ENCODE results near the gene MRPS25.

MRPS25 gene

DNA sequence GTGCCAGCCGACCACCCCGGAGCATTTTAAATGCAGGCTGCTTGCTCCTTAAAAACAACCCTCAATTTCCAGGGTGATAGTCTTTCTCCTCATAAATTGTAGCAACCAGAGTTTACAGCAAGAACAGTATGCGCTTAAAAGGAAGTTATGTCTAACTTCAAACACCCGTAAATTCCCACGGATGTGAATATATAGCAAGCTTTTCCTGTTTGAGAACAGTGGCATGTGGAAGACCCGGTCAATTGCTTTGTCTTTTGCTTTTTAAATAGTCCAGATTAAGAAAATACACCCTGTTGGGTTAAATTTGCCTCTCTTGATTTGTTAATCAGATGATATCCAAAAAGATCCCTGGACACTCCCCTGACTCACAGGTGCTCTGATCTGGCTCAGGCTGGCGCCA is 20.8 kb downstream of the MRPS25 start:
- no peak for TF ChIP-seq EZH2phosphoT487 (IDR thresholded peaks at IDR 0.05; ENCODE audit: low read depth)
- TF ChIP-seq, protein P1, sequence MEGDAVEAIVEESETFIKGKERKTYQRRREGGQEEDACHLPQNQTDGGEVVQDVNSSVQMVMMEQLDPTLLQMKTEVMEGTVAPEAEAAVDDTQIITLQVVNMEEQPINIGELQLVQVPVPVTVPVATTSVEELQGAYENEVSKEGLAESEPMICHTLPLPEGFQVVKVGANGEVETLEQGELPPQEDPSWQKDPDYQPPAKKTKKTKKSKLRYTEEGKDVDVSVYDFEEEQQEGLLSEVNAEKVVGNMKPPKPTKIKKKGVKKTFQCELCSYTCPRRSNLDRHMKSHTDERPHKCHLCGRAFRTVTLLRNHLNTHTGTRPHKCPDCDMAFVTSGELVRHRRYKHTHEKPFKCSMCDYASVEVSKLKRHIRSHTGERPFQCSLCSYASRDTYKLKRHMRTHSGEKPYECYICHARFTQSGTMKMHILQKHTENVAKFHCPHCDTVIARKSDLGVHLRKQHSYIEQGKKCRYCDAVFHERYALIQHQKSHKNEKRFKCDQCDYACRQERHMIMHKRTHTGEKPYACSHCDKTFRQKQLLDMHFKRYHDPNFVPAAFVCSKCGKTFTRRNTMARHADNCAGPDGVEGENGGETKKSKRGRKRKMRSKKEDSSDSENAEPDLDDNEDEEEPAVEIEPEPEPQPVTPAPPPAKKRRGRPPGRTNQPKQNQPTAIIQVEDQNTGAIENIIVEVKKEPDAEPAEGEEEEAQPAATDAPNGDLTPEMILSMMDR (IDR thresholded peaks at IDR 0.05; ENCODE audit: low read depth, low read length): no peak
- Histone ChIP-seq H3K27ac (ENCODE audit: low read length) (no peak overlapping the region), H3K4me3 (ENCODE audit: low read length) (no peak overlapping the region), H3K9me3 (ENCODE audit: insufficient read depth, low read length) (no peaks in the 10 kb centered on the region), H3K36me3 (replicated peaks; ENCODE audit: low read depth, low read length) (peaks cover 90% of the 10 kb centered on the region), H3K4me2 (ENCODE audit: low read length) (no peak overlapping the region), H2AFZ (ENCODE audit: low read depth, low read length) (no peak overlapping the region), H3K9ac (ENCODE audit: low read length) (no peak overlapping the region), H3K27me3 (ENCODE audit: low read depth, low read length) (no peaks in the 10 kb centered on the region), H3K79me2 (ENCODE audit: low read length) (peaks cover 9% of the 10 kb centered on the region), H3K4me1 (ENCODE audit: low read length) (peaks cover 1% of the 10 kb centered on the region; the same call in 1 of the 2 replicates), H4K20me1 (ENCODE audit: insufficient read depth, low read length) (peaks cover 6% of the 10 kb centered on the region; the same call in 1 of the 2 replicates)

DNA sequence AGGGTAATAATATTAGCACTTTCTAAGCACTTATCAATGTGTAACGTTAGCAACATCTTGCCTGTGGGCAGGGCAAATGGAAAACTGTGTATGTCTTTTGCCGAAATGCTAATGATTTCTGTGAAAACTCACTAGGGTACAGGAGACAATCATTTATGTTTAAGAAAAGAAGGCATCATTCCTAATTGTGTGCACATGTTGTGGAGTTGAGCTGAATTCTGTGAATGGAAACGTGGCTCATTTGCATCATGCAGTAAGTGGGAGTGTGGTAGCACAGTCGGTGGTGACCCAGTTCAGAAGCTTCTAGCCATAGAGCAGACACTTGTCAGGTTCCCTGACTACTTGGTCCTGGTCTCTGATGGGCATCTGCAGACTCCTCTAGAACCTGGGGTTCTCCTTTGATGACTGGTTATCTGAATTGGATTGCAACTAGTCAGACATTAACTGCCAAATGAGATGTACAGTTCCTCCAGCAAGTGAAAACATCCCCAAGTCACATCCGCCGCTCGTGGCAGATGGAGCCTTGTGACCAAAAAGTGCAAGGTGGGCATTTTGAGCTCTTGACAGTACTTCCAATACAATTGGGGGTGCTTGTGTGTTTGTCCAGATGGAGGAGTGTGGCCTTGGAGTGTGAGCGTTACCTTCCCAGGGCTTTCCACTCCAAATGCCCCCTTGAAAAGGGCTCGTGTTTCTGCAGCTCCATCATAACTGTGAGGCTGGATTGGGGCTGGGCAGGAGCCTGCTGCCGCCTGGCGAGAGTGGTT is 21.5 kb downstream of the MRPS25 start:
- Histone ChIP-seq H2AFZ (ENCODE audit: low read depth, low read length) (no peak overlapping the region), H4K20me1 (ENCODE audit: insufficient read depth, low read length) (0 out of 2 replicates have a peak, but pooled peaks cover 3% of the 10 kb centered on the region), H3K27ac (ENCODE audit: low read length) (no peak overlapping the region), H3K27me3 (ENCODE audit: low read depth, low read length) (no peaks in the 10 kb centered on the region), H3K9ac (ENCODE audit: low read length) (no peak overlapping the region), H3K79me2 (ENCODE audit: low read length) (0 out of 2 replicates have a peak, but pooled peaks cover 1% of the 10 kb centered on the region), H3K36me3 (replicated peaks; ENCODE audit: low read depth, low read length) (peaks cover 89% of the 10 kb centered on the region), H3K4me3 (ENCODE audit: low read length) (no peak overlapping the region), H3K4me1 (ENCODE audit: low read length) (no peaks in the 10 kb centered on the region), H3K4me2 (ENCODE audit: low read length) (no peak overlapping the region), H3K9me3 (ENCODE audit: insufficient read depth, low read length) (no peaks in the 10 kb centered on the region)
- TF ChIP-seq, protein P1 (IDR thresholded peaks at IDR 0.05; ENCODE audit: low read depth, low read length): no peak
- TF ChIP-seq EZH2phosphoT487 (IDR thresholded peaks at IDR 0.05; ENCODE audit: low read depth): no peak

DNA sequence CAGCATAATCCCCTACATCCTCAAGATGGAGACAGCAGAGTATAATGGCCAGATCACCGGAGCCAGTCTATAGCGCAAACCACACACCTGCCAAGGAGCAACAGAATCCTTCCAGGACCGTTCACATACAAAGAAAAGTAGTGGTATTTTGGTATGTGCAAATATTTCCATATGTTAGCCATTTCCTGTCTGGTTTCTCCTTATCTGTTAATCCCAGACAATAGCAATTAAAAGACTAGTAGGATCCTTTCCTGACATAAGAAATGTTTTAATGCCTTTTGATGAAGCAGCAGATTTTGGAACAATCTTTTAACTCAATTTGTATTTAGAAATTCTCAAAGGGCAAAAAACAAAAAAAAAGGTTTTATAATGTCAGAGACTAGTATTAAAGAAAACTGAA is 22.2 kb downstream of the MRPS25 start:
- Histone ChIP-seq H3K9ac (ENCODE audit: low read length) (no peak overlapping the region), H3K27me3 (ENCODE audit: low read depth, low read length) (no peaks in the 10 kb centered on the region), H3K79me2 (ENCODE audit: low read length) (no peaks in the 10 kb centered on the region), H3K27ac (ENCODE audit: low read length) (no peak overlapping the region), H3K4me3 (ENCODE audit: low read length) (no peak overlapping the region), H2AFZ (ENCODE audit: low read depth, low read length) (no peak overlapping the region), H4K20me1 (ENCODE audit: insufficient read depth, low read length) (0 out of 2 replicates have a peak, but pooled peaks cover 3% of the 10 kb centered on the region), H3K36me3 (replicated peaks; ENCODE audit: low read depth, low read length) (peaks cover 87% of the 10 kb centered on the region), H3K4me1 (ENCODE audit: low read length) (no peaks in the 10 kb centered on the region), H3K4me2 (ENCODE audit: low read length) (no peak overlapping the region), H3K9me3 (ENCODE audit: insufficient read depth, low read length) (no peaks in the 10 kb centered on the region)
- no peak for TF ChIP-seq EZH2phosphoT487 (IDR thresholded peaks at IDR 0.05; ENCODE audit: low read depth)
- TF ChIP-seq, protein P1 (IDR thresholded peaks at IDR 0.05; ENCODE audit: low read depth, low read length): no peak

DNA sequence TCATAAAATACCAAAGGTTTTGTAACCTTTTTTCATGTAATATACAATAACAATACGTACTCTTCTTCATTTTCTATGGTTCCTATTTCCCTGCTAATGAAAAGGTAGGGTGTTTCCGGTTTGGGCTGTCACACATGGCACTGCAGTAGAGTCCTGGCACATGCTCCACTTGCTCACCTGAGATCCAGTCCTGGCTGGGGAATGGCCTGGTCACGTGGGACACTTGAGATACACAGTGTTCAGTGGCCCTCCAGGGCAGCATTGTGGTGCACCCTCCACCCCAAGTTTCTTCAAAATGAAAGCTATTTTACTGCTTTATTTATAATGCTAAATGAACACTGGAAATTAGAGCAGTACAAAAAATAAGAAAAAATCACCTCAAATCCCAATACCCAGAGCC is 23.2 kb downstream of the MRPS25 start:
- Histone ChIP-seq H2AFZ (ENCODE audit: low read depth, low read length) (no peak overlapping the region), H3K36me3 (replicated peaks; ENCODE audit: low read depth, low read length) (peaks cover 84% of the 10 kb centered on the region), H3K79me2 (ENCODE audit: low read length) (no peaks in the 10 kb centered on the region), H3K9ac (ENCODE audit: low read length) (no peak overlapping the region), H4K20me1 (ENCODE audit: insufficient read depth, low read length) (0 out of 2 replicates have a peak, but pooled peaks cover 3% of the 10 kb centered on the region), H3K4me3 (ENCODE audit: low read length) (no peak overlapping the region), H3K27ac (ENCODE audit: low read length) (no peak overlapping the region), H3K27me3 (ENCODE audit: low read depth, low read length) (no peaks in the 10 kb centered on the region), H3K9me3 (ENCODE audit: insufficient read depth, low read length) (no peaks in the 10 kb centered on the region), H3K4me2 (ENCODE audit: low read length) (no peak overlapping the region), H3K4me1 (ENCODE audit: low read length) (no peaks in the 10 kb centered on the region)
- TF ChIP-seq, protein P1 (IDR thresholded peaks at IDR 0.05; ENCODE audit: low read depth, low read length): no peak
- TF ChIP-seq EZH2phosphoT487 (IDR thresholded peaks at IDR 0.05; ENCODE audit: low read depth): no peak

Measured in OCI-LY3 (cell line).